HFFc6 (cell line): ENCODE results near the gene SDHAF3. TPM values are rescaled to one million over a fixed set of nuclear protein-coding genes. Genes with fewer than 3 reads are reported as not detected.
"Not testable (repeated sequence)": the region's sequence is repeated elsewhere in the genome, so short reads cannot be mapped to it uniquely, and the experiment has no call there.

Source experiments
- DNase-seq: peaks from one replicate; pipeline ENCODE4 v3.0.0-alpha.2; 2018
- H3K27ac Mint-ChIP-seq: 2 replicates; pipeline ENCODE4 v1.8.0; 2020; ENCODE audit warnings: mild to moderate bottlenecking, mixed read lengths
- H3K27me3 Mint-ChIP-seq: 2 replicates; pipeline ENCODE4 v1.8.0; 2021; ENCODE audit warnings: mild to moderate bottlenecking, moderate library complexity, mixed read lengths; ENCODE audit not compliant: insufficient read depth
- H3K36me3 Mint-ChIP-seq: 2 replicates; pipeline ENCODE4 v1.8.0; 2021; ENCODE audit warnings: low read depth, mixed read lengths
- H3K4me1 Mint-ChIP-seq: 2 replicates; pipeline ENCODE4 v1.8.0; 2020; ENCODE audit warnings: low read depth, mixed read lengths
- H3K4me3 Mint-ChIP-seq: 2 replicates; pipeline ENCODE4 v1.8.0; 2020; ENCODE audit warnings: mild to moderate bottlenecking, moderate library complexity, mixed read lengths
- H3K9me3 Mint-ChIP-seq: 2 replicates; pipeline ENCODE4 v1.8.0; 2020; ENCODE audit warnings: mild to moderate bottlenecking, mixed read lengths
- total RNA-seq, 6 experiments: library from RNA; stranded (reverse); fragmentation: NEBNext Ultra II Directional; extraction: Animal tissue kit (Norgen Biotek cat#: 25700); gene quantifications; 2 replicates in 1 of 6; 3 replicates in 5 of 6; pipeline ENCODE4 v1.2.3, GENCODE V29; 2021
- TF ChIP-seq, protein P1 (sequence below): fragments of 200-600 bp; sonication (generic); IDR thresholded peaks from 2 replicates; pipeline ENCODE4 v1.5.0; 2021; ENCODE audit warnings: antibody characterized with exemption, mild to moderate bottlenecking

The SDHAF3 gene
- total RNA-seq, 6 experiments from 2014 or later: 10.9 to 17.9 (median 14.8) TPM

DNA sequence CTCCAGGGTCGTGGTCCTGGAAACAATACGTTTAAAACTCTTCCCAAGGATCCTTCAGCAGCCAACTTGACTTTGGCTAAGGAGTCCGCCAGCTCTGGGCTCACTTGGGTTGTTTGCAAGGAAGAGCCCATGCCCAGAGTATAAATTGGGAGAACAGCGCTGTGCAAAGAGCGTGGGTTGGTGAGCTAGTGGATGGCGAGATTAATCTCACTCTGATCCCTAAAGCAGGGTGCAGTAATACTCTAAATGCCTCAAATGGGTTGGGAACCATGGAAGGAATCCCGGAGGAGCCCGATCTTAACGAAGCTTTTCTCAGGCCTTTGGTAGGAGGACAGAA, 495 bp upstream of the SDHAF3 start:
- Mint-ChIP-seq H3K27ac (peak overlapping the region; percentile 98), H3K4me3 (peak overlapping the region; percentile 99), H3K4me1 (peaks cover 46% of the 10 kb centered on the region)

DNA sequence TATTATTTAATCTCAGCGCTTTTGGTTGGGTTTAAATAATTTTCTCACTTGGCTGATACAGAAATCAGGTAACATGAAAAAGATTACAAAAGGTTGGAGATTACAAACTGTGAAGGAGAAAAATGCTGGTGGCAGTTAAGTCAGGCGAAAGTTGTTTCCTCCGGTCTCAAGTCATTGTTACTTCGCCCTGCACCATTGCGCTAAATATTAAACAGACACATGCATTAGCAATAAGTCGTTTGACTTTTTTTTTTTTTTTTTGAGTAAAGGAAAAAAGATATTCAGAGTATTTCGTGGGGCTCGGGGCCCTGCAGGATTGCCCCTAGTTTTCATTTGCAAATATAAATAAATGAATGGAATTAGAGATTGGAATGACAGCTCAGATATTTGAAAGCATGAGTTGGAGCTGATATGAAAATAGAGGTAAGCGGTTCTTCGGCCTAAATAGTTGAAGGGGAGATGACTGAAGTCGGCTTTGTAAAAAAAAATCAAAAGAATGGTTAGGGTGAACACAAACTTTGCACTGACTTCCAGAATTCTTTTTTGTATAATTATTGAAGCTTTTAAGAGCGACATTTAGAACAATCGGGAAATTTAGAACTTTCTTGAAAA, 914 bp downstream of the SDHAF3 start:
- H3K4me1 Mint-ChIP-seq: peaks cover 40% of the 10 kb centered on the region
- peak overlapping the region; percentile 98 for H3K27ac Mint-ChIP-seq
- H3K9me3 Mint-ChIP-seq: no peaks in the 10 kb centered on the region
- DNase-seq: no peak
- H3K36me3 Mint-ChIP-seq: 0 out of 2 replicates have a peak, but pooled peaks cover 4% of the 10 kb centered on the region
- no peaks in the 10 kb centered on the region for H3K27me3 Mint-ChIP-seq
- TF ChIP-seq, protein P1, sequence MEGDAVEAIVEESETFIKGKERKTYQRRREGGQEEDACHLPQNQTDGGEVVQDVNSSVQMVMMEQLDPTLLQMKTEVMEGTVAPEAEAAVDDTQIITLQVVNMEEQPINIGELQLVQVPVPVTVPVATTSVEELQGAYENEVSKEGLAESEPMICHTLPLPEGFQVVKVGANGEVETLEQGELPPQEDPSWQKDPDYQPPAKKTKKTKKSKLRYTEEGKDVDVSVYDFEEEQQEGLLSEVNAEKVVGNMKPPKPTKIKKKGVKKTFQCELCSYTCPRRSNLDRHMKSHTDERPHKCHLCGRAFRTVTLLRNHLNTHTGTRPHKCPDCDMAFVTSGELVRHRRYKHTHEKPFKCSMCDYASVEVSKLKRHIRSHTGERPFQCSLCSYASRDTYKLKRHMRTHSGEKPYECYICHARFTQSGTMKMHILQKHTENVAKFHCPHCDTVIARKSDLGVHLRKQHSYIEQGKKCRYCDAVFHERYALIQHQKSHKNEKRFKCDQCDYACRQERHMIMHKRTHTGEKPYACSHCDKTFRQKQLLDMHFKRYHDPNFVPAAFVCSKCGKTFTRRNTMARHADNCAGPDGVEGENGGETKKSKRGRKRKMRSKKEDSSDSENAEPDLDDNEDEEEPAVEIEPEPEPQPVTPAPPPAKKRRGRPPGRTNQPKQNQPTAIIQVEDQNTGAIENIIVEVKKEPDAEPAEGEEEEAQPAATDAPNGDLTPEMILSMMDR: no peak
- peak overlapping the region; percentile 99 for H3K4me3 Mint-ChIP-seq

More for the DNA sequence above, 495 bp upstream of the SDHAF3 start:
- Mint-ChIP-seq H3K36me3 (0 out of 2 replicates have a peak, but pooled peaks cover 4% of the 10 kb centered on the region), H3K9me3 (no peaks in the 10 kb centered on the region), H3K27me3 (no peaks in the 10 kb centered on the region; the same call in 1 of the 2 replicates)
- DNase-seq: no peak
- TF ChIP-seq, protein P1: no peak

DNA sequence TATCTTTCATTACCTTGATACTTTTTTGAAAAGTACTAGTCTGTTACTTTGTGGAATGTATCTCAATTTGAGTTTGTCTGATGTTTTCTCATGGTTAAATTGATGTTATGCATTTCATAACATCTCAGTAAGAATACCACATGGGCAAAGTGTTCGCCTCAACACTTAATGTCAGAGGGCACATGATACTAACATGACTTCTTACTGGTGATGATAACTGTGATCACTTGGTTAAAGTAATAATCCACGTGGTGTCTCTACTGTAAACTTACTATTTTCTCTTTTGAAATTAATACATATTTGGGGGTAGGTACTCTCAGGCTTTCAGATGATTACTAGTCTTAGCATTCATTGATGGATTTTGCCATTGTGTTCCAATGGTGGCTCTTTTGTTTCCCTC, 2.2 kb downstream of the SDHAF3 start:
- no peaks in the 10 kb centered on the region; the same call in 1 of the 2 replicates for H3K27me3 Mint-ChIP-seq
- TF ChIP-seq, protein P1: no peak
- no peak for DNase-seq
- no peak overlapping the region for H3K27ac Mint-ChIP-seq
- H3K4me3 Mint-ChIP-seq: peak overlapping the region; percentile 12; the same call in 1 of the 2 replicates
- peaks cover 4% of the 10 kb centered on the region; the same call in 1 of the 2 replicates for H3K36me3 Mint-ChIP-seq
- no peaks in the 10 kb centered on the region for H3K9me3 Mint-ChIP-seq
- peaks cover 36% of the 10 kb centered on the region for H3K4me1 Mint-ChIP-seq

DNA sequence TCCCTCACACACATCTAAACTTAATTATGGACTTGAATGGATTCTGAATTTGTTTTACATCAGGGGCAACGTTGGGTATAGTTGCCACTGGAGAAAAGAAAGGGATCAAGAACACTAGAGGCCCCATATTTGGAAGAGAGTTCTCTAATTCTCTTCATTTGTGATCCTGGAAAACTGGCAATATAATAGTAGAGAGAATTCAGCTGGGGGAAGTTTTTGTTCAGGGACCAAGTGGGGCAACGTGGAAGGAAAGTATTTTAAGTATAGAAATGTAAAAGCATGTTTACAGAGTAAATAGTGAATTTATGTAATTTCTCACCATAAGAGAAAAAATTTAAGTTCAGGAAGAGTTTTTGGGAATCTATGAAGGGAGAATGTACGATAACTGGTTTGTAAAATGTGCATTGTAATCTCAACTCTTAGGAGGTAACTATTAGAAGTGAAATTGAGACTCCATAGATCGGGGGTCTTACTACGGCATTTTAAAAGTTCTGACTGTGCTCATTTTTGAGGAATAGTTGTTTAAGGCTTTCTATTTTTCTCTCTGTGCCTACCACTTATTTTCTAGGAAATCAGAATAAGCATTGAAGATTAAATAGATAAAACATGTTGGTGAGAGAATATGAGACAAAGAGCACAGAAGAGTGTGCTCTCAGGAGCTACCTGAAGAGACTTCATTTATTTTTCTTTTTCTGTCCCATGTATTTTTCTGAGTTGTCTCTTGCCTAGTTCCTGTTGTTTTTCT, 3.4 kb downstream of the SDHAF3 start:
- H3K27ac Mint-ChIP-seq: no peak overlapping the region
- H3K27me3 Mint-ChIP-seq: no peaks in the 10 kb centered on the region; the same call in 1 of the 2 replicates
- no peak overlapping the region for H3K4me3 Mint-ChIP-seq
- peaks cover 7% of the 10 kb centered on the region for H3K9me3 Mint-ChIP-seq
- H3K4me1 Mint-ChIP-seq: peaks cover 34% of the 10 kb centered on the region
- H3K36me3 Mint-ChIP-seq: peaks cover 4% of the 10 kb centered on the region; the same call in 1 of the 2 replicates
- TF ChIP-seq, protein P1: no peak
- no peak for DNase-seq

DNA sequence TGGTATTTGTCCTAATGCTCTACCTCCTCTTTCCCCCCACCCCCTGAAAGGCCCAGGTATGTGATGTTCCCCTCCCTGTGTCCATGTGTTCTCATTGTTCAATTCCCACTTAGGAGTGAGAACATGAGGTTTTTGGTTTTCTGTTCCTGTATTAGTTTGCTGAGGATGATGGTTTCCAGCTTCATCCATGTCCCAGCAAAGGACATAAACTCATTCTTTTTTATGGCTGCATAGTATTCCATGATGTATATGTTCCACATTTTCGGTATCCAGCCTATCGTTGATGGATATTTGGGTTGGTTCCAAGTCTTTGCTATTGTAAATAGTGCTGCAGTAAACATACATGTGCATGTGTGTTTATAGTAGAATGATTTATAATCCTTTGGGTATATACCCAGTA, 5.6 kb downstream of the SDHAF3 start:
- peaks cover 18% of the 10 kb centered on the region for H3K4me1 Mint-ChIP-seq
- H3K27me3 Mint-ChIP-seq, H3K36me3 Mint-ChIP-seq, H3K27ac Mint-ChIP-seq, H3K4me3 Mint-ChIP-seq, DNase-seq, H3K9me3 Mint-ChIP-seq: not testable (repeated sequence)
